Mesodermal cell (in vitro differentiated cells): ENCODE data around the gene ENO1. TPM values are rescaled to one million over a fixed set of nuclear protein-coding genes. Genes with fewer than 3 reads are reported as not detected.
"Not testable (repeated sequence)": the region's sequence is repeated elsewhere in the genome, so short reads cannot be mapped to it uniquely, and the experiment has no call there.

Experiments used
- H3K27ac ChIP-seq: 2 replicates; pipeline ENCODE4 v1.7.0; 2013; ENCODE audit warnings: mild to moderate bottlenecking, low read depth, low read length, moderate library complexity; ENCODE audit not compliant: severe bottlenecking
- H3K36me3 ChIP-seq: 2 replicates; pipeline ENCODE4 v1.7.1; 2013; ENCODE audit warnings: mild to moderate bottlenecking, low read length, moderate library complexity; ENCODE audit not compliant: control insufficient read depth, insufficient read depth
- H3K4me1 ChIP-seq: one replicate; pipeline ENCODE4 v1.7.1; 2013; ENCODE audit warnings: mild to moderate bottlenecking, low read length; ENCODE audit not compliant: insufficient read depth, control insufficient read depth, poor library complexity, severe bottlenecking
- H3K4me3 ChIP-seq: 2 replicates; pipeline ENCODE4 v1.7.0; 2013; ENCODE audit warnings: low read length, control low read depth, mild to moderate bottlenecking; ENCODE audit not compliant: insufficient read depth, poor library complexity, severe bottlenecking; ENCODE audit errors: extremely low read depth
- H3K9me3 ChIP-seq: 2 replicates; pipeline ENCODE4 v1.7.1; 2013; ENCODE audit warnings: mild to moderate bottlenecking, low read length, moderate library complexity; ENCODE audit not compliant: control insufficient read depth
- WGBS, 2 experiments: methylation state at CpG; one replicate each; pipeline ENCODE4 v1.1.5; 2013; ENCODE audit warnings: missing lambda C conversion rate in 2 of 2; ENCODE audit not compliant: insufficient coverage in 2 of 2; 5-methylcytosine and 5-hydroxymethylcytosine counted together
- polyA plus RNA-seq, 2 experiments: library from polyadenylated mRNA; stranded (reverse); fragments of 50-300 nt; gene quantifications; one replicate each; pipeline ENCODE4 v1.2.3, GENCODE V29; 2013

The ENO1 gene
- polyA plus RNA-seq (2013, experiment 1 of 2) = 1,433 TPM
- polyA plus RNA-seq (2013, experiment 2 of 2) = 1,329 TPM

DNA sequence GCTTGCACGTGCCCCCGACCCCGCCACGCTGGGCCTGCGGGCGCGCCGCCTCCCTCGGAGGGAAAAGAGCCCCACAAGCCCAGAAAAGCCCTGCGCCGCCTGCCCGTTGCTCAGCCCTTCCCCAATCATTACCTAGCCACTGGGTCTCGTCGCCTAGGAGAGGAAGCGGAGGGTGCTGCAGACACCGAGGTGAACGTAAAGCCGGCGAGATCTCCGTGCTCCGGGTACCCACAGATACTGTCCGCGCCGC is at the start of gene ENO1:
ENO1 (minus strand) TSS at position 239 of the 250 bp plus-strand sequence. CDS start 3,778 bp downstream, outside the sequence.
- Histone ChIP-seq H3K4me1 (peaks cover 41% of the 10 kb centered on the region), H3K36me3 (peaks cover 36% of the 10 kb centered on the region), H3K27ac (peak within 1 kb of the TSS; percentile 96), H3K9me3 (no peaks in the 10 kb centered on the region), H3K4me3 (peak within 1 kb of the TSS; percentile 97)
- WGBS, 2 experiments = 0% methylated on average over 9 to 21 of the region's 24 CpGs

DNA sequence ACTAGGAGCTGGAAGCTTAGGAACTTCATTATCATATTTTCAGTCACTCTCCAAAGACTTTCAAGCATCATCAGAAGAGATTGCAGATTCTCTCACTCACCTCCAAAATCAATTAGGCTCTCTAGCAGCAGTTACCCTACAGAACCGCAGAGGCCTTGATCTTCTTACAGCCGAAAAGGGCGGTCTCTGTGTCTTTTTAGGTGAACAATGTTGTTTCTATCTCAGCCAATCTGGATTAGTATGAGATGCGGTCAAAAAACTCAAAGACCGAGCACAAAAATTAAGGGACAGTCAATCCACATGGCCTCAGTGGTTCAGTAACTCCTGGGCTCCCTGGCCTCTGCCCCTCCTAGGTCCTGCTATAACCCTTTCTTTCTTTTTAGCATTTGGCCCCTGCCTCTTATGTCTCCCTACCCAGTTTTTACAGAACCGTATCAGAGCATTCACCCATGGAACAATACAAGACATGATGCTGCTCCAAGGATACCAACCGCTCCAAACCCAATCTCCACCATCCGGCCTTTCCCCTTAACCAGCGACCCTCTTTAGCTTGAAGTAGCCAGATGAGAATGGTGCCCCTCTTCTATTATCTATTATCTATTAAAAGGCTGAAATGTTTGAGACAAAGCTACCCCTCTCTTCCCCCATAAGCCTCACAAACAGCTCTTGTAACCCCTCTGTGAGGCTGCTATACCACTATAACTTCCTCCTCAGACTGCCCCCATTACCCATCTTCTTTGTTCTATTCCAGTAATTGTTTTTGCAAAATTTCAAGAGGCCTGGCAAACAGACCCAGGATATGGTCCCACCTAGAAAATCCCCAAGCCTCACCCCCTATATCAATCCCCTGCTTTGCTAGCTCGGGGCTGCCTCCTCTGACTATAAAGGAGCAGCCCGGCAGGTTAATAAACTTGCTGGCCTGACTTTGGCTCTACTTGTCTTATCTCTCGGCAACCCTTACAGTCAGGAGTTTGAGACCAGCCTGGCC is 48.5 kb upstream of the ENO1 start:
- WGBS, 2 experiments = 96 to 99% methylated on average over 6 to 7 of the region's 12 CpGs
- Histone ChIP-seq H3K27ac (no peak overlapping the region), H3K36me3 (no peaks in the 10 kb centered on the region), H3K4me3 (no peak overlapping the region), H3K4me1 (no peaks in the 10 kb centered on the region), H3K9me3 (no peaks in the 10 kb centered on the region)

DNA sequence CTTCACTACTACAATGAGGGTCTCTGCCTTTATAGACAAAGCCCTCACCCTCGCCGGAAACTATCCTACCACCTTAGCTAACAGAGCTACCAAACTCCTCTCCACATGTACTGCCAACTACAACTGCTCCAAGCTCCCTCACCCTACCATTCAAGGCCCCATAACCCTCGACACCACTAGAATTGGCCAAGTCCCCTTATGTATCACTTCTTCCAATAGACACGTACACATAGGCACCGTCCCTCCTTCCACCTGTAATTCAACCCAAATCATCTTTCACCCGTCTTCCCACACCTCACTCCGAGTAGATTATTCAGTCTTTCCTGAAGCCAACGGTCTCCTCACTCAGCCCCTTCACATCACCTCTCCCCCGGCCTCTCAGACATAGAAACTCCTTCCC is 47.5 kb upstream of the ENO1 start:
- H3K36me3 ChIP-seq = no peaks in the 10 kb centered on the region
- no peaks in the 10 kb centered on the region for H3K9me3 ChIP-seq
- WGBS, 2 experiments = 90 to 93% methylated on average over 9 of the region's 9 CpGs
- H3K4me1 ChIP-seq = no peaks in the 10 kb centered on the region
- no peak overlapping the region for H3K4me3 ChIP-seq
- H3K27ac ChIP-seq = no peak overlapping the region

DNA sequence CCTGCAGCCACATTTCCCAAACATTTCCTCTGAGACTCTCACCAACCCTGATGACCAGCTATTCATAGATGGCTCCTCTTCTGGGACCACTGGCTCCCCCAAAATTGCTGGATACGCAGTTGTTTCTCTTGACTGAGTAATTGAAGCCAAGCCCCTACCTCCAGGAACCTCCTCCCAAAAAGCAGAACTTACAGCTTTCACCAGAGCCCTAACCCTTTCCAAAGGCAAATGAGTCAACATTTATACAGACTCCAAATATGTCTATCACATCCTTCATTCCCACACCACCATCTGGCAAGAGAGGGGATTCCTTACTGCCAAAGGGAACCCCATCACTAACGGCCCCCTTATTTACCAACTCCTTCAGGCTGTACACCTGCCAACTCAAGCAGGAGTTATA is 46.9 kb upstream of the ENO1 start:
- WGBS, 2 experiments = 100% methylated on average over 1 to 2 of the region's 2 CpGs
- H3K4me3 ChIP-seq = no peak overlapping the region
- no peaks in the 10 kb centered on the region for H3K36me3 ChIP-seq
- H3K4me1 ChIP-seq = no peaks in the 10 kb centered on the region
- no peaks in the 10 kb centered on the region for H3K9me3 ChIP-seq
- no peak overlapping the region for H3K27ac ChIP-seq

DNA sequence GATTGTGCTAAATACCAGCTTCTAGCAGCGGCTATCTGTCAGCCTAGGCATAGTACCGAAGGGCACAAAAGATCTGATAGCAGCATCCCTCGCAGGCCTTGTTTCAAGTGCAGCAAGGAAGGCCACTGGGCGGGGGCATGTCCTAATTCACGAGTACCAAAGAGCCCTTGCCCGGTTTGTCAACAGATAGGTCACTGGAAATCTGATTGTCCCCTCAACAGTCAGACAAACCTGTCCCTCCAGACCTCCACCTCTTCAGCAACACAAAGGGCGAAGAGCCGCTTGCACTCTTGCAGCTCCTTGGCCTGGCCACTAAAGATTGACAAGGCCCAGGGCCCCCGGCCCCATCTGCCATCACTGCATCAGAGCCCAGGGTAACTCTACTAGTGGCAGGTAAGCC is 44.5 kb upstream of the ENO1 start:
- Histone ChIP-seq H3K27ac (no peak overlapping the region), H3K4me1 (no peaks in the 10 kb centered on the region), H3K9me3 (no peaks in the 10 kb centered on the region), H3K4me3 (no peak overlapping the region), H3K36me3 (no peaks in the 10 kb centered on the region)
- 88 to 90% methylated on average over 9 of the region's 9 CpGs for WGBS, 2 experiments

DNA sequence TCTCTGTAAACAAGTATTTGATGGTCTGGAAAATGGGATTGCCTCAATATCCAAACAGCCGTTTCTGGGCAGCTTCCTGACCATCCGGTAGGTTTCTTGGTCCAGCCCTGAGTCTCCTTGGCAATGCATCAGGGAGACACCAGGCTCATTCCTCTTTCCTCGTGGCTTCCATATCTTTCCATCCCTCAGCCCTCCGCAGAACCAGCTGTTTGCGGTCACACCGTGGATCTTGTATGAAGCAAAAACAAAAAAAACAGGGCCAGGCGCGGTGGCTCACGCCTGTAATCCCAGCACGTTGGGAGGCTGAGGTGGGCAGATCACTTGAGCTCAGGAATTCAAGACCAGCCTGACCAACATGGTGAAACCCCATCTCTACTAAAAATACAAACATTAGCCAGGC is 39.0 kb upstream of the ENO1 start:
- H3K4me1 ChIP-seq, H3K27ac ChIP-seq, H3K36me3 ChIP-seq, H3K4me3 ChIP-seq, H3K9me3 ChIP-seq: not testable (repeated sequence)
- WGBS, 2 experiments = 88 to 98% methylated on average over 10 of the region's 10 CpGs

DNA sequence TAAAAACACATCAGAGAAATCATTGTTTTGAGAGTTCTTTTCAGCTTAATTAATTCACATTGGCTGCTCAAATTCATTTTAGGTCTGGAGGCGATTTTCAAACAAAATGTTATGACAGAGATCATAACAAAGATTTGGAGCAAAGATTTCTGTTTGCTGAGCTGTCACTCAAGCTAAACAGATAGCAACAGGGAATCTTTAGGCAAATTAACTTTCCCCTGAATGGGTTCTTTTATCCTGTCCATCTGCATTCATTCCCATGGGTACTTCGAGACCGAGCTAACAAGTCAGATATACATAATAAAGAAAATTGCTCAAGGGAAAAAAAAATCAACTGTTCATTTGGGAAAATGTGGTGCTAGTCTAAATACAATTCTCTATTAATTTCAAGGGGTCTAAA is 37.0 kb upstream of the ENO1 start:
- H3K9me3 ChIP-seq = no peaks in the 10 kb centered on the region
- 43% methylated on average over 1 of the region's 3 CpGs; no CpG with 5 or more reads in 1 of the 2 experiments for WGBS, 2 experiments
- H3K4me1 ChIP-seq = peaks cover 3% of the 10 kb centered on the region
- no peak overlapping the region for H3K4me3 ChIP-seq
- no peak overlapping the region for H3K27ac ChIP-seq
- no peaks in the 10 kb centered on the region for H3K36me3 ChIP-seq

DNA sequence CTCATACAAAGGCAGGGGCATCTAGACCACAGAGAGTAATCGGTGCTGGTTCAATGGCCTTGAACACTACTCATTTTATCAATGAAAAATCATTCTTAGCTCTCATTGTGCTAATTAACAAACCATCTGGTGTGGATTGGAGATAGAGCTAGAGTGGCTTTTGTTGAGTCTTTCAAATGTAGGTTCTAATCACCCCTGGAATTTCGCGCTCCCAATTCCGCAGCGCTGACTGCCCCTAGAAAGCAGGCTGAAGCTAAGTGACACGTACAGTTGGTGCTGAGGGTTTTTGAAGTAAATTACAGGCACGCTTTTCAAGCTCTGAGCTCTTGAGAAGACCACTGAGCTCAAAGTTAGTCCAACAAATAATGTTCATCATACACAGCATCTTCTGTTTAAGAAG is 36.0 kb upstream of the ENO1 start:
- 77 to 83% methylated on average over 6 of the region's 7 CpGs for whole genome bisulfite sequencing, 2 experiments
- no peak overlapping the region for H3K27ac ChIP-seq
- H3K4me1 ChIP-seq = peaks cover 3% of the 10 kb centered on the region
- H3K9me3 ChIP-seq = no peaks in the 10 kb centered on the region
- H3K36me3 ChIP-seq = no peaks in the 10 kb centered on the region
- H3K4me3 ChIP-seq = no peak overlapping the region

DNA sequence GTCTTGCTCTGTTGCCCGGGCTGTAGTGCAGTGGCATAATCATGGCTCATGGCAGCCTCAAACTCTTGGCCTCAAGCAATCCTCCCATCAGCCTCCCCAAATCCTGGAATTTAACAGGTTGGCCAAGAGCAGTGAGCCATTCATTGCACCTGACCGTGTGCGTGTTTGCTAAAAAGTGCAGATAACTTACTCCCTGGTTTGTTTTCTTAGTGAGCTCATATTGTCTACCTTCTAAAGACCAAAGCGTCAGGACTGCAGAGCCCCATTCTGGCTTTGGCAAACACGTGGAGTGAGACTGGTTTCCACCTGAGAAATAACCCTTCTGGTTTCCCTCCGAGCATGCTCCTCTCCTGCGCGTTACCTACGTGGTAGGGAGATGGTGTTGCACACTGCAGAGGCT is 35.0 kb upstream of the ENO1 start:
- 93% methylated on average over 9 of the region's 9 CpGs for WGBS, 2 experiments
- Histone ChIP-seq H3K9me3 (no peaks in the 10 kb centered on the region), H3K4me1 (peaks cover 4% of the 10 kb centered on the region), H3K4me3 (no peak overlapping the region), H3K27ac (no peak overlapping the region), H3K36me3 (no peaks in the 10 kb centered on the region)

DNA sequence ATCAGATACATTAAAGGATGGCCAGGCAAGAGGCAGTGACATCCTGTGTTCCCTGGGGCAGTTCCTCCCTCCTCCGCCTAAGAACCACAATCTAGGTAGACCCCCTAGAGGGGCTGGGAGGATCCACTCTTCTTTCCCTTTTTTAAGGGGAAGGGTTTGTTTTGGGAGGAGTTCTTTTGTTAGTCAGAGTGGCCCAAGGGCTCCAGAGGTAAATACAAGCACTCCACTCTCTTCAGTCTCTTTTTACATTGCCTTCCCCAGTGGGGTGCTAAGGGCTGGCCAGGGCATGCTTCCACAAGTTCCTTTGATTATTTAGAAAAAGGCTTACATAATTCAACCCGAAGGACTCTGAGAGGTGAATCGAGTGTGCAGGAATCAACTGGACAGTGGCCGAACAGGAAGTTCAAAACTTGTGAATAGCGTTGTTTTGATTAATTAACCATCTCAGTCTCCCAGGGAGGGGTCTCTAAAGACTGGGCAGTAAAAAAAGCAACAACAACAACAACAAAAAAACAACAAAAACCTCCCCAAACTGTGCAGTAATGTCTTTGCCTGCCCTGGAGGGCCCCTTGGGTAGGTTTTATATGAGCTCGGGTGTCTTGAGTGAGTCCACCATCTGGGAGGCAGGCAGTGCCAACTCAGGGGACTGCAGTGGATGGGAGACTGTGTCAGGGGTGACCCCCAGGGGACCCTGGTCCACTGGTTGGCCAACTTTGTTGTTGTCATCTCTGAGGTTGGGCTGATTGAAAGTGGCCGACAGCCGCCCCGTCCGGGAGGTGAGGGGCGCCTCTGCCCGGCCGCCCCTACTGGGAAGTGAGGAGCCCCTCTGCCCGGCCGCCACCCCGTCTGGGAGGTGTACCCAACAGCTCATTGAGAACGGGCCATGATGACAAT is 33.2 kb upstream of the ENO1 start:
- Histone ChIP-seq H3K27ac (no peak overlapping the region), H3K36me3 (no peaks in the 10 kb centered on the region), H3K4me1 (peaks cover 12% of the 10 kb centered on the region), H3K4me3 (no peak overlapping the region), H3K9me3 (no peaks in the 10 kb centered on the region)
- WGBS, 2 experiments = 88 to 100% methylated on average over 1 to 3 of the region's 17 CpGs
